Measurements from ENCODE around the gene SYT7. TPM values are rescaled to one million over a fixed set of nuclear protein-coding genes. Genes with fewer than 3 reads are reported as not detected.

SYT7 gene
- total and polyA plus RNA-seq, 2 of the 4 experiments (the other 2 are of a cell fraction), result under 0.01 to 0.19 TPM

DNA sequence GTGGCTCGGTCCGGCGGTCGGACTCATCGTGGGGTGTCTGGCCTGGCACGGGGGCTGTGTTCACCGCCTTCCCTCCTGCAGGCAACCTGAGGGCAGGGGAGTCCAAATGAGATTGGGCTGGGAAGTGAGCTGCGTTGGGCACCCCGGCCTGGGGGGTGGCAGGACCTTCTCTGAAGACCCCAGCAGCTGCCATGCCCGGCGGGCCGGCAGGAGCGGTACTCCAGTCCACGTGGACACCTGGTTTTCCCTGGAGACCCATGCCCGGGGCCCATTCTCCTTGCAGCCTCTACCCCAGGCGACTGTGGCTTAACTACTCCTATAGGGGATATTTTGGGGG, 47.9 kb downstream of the SYT7 start:
- Histone ChIP-seq H2AK9ac (replicated peaks; ENCODE audit: low read depth, low read length, poor library complexity) (no peak overlapping the region), H2BK20ac (ENCODE audit: low read depth, low read length) (no peak overlapping the region), H3K79me1 (ENCODE audit: low read depth in 1 of 2, low read length in 2 of 2) (no peaks in the 10 kb centered on the region), H4K5ac (ENCODE audit: low read depth, low read length) (no peak overlapping the region), H4K91ac (ENCODE audit: insufficient read depth, low read depth, low read length) (no peak overlapping the region), H3K4me1 (ENCODE audit: control insufficient read depth, insufficient read depth, low read length) (no peaks in the 10 kb centered on the region), H2BK15ac (ENCODE audit: low read depth, low read length) (no peak overlapping the region), H3K4me2 (ENCODE audit: low read depth, low read length) (no peak overlapping the region), H4K8ac (ENCODE audit: low read depth in 2 of 2, low read length in 2 of 2) (no peak overlapping the region), H3K9me1 (ENCODE audit: insufficient read depth, low read length) (no peaks in the 10 kb centered on the region; the same call in 1 of the 2 replicates), H3K4ac (ENCODE audit: low read depth, low read length) (no peak overlapping the region), H2AK5ac (ENCODE audit: low read depth, low read length) (no peak overlapping the region), H2BK5ac (ENCODE audit: low read depth, low read length, poor library complexity, severe bottlenecking) (no peak overlapping the region), H3K4me3 (ENCODE audit: insufficient read depth, low read depth, low read length) (no peak overlapping the region), H3K18ac (ENCODE audit: low read depth, low read length) (no peak overlapping the region), H3K56ac (ENCODE audit: extremely low read depth, insufficient read depth, low read length) (no peak overlapping the region), H2BK120ac (ENCODE audit: low read depth, low read length) (no peak overlapping the region), H3K27ac (ENCODE audit: insufficient read depth, low read length) (no peak overlapping the region), H3K14ac (replicated peaks; ENCODE audit: low read depth, low read length) (no peak overlapping the region), H3K27me3 (ENCODE audit: control insufficient read depth, insufficient read depth, low read length) (peaks cover 71% of the 10 kb centered on the region), H3K9ac (ENCODE audit: low read depth, low read length) (no peak overlapping the region), H4K20me1 (ENCODE audit: insufficient read depth, low read length) (no peaks in the 10 kb centered on the region), H3K23ac (ENCODE audit: low read depth, low read length) (no peak overlapping the region), H3K36me3 (ENCODE audit: control insufficient read depth, insufficient read depth, low read length) (no peaks in the 10 kb centered on the region), H2AFZ (replicated peaks; ENCODE audit: low read length, poor library complexity) (no peak overlapping the region), H3K9me3 (ENCODE audit: control insufficient read depth, insufficient read depth, low read length) (no peaks in the 10 kb centered on the region)
- WGBS, 2 experiments (ENCODE audit: extremely low coverage in 2 of 2, insufficient read length in 1 of 2), result 87% methylated on average over 3 of the region's 16 CpGs; no CpG with 5 or more reads in 1 of the 2 experiments
- intact Hi-C loops (cut with micrococcal nuclease) (loop anchor here (5.0 kb wide), 2 partner anchors 44 to 94 kb away; no protein-coding TSS in a partner anchor), in situ Hi-C loops (cut with MboI; ENCODE audit: low sequenced_read_pairs) (no loop called here), dilution Hi-C loops (cut with HindIII; ENCODE audit: low sequenced_read_pairs, unreplicated experiment) (no loop called here)
- TF ChIP-seq SMC3 (IDR thresholded peaks at IDR 0.05; ENCODE audit: low read depth, low read length) (no peak), MAFK (IDR thresholded peaks at IDR 0.05; ENCODE audit: low read depth, low read length) (no peak), BHLHE40 (IDR thresholded peaks at IDR 0.05; ENCODE audit: low read depth, low read length) (no peak), MAZ (IDR thresholded peaks at IDR 0.05; ENCODE audit: borderline replicate concordance, low read depth, low read length) (no peak), RAD21 (IDR thresholded peaks at IDR 0.05; ENCODE audit: low read length) (no peak), RCOR1 (IDR thresholded peaks at IDR 0.05; ENCODE audit: insufficient replicate concordance, low read length) (no peak), CEBPB (IDR thresholded peaks at IDR 0.05; ENCODE audit: low read depth, low read length) (no peak), POLR2A (IDR thresholded peaks at IDR 0.05; ENCODE audit: low read depth, low read length) (no peak), MXI1 (IDR thresholded peaks at IDR 0.05; ENCODE audit: borderline replicate concordance, low read depth, low read length) (no peak), RFX5 (IDR thresholded peaks at IDR 0.05; ENCODE audit: low read depth, low read length) (no peak), FOS (IDR thresholded peaks at IDR 0.05; ENCODE audit: low read depth, low read length) (no peak), CHD1 (IDR thresholded peaks at IDR 0.05; ENCODE audit: low read depth, low read length) (no peak), NFE2L2 (IDR thresholded peaks at IDR 0.05; ENCODE audit: low read depth, low read length) (no peak)
- TF ChIP-seq, protein P1, sequence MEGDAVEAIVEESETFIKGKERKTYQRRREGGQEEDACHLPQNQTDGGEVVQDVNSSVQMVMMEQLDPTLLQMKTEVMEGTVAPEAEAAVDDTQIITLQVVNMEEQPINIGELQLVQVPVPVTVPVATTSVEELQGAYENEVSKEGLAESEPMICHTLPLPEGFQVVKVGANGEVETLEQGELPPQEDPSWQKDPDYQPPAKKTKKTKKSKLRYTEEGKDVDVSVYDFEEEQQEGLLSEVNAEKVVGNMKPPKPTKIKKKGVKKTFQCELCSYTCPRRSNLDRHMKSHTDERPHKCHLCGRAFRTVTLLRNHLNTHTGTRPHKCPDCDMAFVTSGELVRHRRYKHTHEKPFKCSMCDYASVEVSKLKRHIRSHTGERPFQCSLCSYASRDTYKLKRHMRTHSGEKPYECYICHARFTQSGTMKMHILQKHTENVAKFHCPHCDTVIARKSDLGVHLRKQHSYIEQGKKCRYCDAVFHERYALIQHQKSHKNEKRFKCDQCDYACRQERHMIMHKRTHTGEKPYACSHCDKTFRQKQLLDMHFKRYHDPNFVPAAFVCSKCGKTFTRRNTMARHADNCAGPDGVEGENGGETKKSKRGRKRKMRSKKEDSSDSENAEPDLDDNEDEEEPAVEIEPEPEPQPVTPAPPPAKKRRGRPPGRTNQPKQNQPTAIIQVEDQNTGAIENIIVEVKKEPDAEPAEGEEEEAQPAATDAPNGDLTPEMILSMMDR (conservative IDR thresholded peaks at IDR 0.05; ENCODE audit: low read depth, low read length), result no peak
- TF ChIP-seq, protein P2, sequence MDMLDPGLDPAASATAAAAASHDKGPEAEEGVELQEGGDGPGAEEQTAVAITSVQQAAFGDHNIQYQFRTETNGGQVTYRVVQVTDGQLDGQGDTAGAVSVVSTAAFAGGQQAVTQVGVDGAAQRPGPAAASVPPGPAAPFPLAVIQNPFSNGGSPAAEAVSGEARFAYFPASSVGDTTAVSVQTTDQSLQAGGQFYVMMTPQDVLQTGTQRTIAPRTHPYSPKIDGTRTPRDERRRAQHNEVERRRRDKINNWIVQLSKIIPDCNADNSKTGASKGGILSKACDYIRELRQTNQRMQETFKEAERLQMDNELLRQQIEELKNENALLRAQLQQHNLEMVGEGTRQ (IDR thresholded peaks at IDR 0.05; ENCODE audit: low read depth, low read length), result no peak
- TF ChIP-seq, protein P3, sequence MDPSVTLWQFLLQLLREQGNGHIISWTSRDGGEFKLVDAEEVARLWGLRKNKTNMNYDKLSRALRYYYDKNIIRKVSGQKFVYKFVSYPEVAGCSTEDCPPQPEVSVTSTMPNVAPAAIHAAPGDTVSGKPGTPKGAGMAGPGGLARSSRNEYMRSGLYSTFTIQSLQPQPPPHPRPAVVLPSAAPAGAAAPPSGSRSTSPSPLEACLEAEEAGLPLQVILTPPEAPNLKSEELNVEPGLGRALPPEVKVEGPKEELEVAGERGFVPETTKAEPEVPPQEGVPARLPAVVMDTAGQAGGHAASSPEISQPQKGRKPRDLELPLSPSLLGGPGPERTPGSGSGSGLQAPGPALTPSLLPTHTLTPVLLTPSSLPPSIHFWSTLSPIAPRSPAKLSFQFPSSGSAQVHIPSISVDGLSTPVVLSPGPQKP (IDR thresholded peaks at IDR 0.05; ENCODE audit: borderline replicate concordance, low read depth, low read length), result no peak
- BruUV-seq (replicated peaks), result no TSS peak
- DNase-seq (no peak), ATAC-seq (ENCODE audit: low read depth) (no peak)
- ChIA-PET CTCF (no interaction called here), POLR2A (ENCODE audit: unreplicated experiment) (no interaction called here)

Data from IMR-90 (cell line).